Head of caudate nucleus (tissue), 42 donors: ENCODE results near the gene ARHGEF1.
"Not testable (repeated sequence)": the region's sequence is repeated elsewhere in the genome, so short reads cannot be mapped to it uniquely, and the experiment has no call there.

ENCODE experiments used
- DNase-seq, 42 donors: peaks; one replicate each; pipeline versions ENCODE4 v3.0.0 to v3.0.0-alpha.2; 2020 to 2021; ENCODE audit warnings: mixed read lengths in 7 of 42
- intact Hi-C: fragments of 100-400 bp; cut with DNase I; formaldehyde crosslinking; loops from one replicate; pipeline ENCODE4 v1.15.0; 2022

The ARHGEF1 gene

DNA sequence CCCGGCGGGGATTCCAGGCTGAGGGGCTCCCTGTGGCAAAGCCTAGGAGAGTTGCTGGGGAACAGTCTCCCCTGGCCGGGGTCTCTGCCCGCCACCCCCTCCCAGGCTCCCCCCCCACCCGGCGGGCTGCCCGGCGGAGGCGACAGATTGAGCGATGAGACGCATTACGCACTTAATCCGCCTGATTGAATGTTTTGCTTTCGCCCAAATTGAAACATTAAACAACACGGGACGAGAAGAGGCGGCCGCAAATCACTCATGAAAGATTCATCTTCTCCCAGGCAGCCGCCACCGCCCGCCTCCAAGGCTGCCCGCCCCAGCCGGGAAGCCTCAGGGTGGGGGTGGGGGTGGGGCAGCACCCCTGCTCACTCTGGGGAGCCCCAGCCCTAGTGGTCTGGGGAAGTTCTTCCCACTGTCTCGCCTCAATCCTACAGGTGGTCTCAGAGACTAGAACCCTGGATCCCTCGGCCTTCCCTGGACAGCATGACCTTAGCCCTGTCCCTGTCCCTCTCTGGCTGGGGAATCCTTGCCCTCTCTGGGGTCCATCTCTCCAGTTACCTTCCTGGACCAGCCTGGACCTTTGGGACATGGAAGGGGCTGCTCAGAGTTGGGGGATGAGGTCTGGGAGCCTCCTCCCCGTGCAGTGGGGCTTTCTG, 52.9 kb downstream of the ARHGEF1 start:
- no peak for DNase-seq
- intact Hi-C loops: loop anchor here (10.0 kb wide), 1 partner anchor 61 kb away; the partner anchor contains the start of gene CD79A

DNA sequence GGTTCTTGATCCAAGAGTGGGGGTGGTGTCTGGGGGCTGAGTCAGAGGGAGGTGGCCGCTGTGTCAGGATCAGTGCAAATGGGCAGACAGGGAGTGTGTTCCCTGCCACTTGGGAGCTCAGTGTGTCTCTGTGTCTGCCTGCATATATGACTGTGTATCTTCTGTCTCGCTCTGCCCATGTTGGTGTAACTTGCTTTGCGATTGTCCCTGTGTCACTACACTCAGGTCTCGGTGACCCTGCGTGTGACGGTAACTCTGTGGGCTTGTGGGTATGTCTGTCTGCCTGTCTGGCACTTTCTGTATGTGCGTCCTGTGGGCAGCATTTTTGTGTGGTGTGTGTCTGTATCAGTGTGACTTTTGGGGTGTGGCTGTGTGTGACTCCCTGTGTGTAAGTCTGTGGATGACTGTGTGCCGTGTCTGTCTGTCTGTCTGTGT, 53.4 kb downstream of the ARHGEF1 start:
- intact Hi-C loops: loop anchor here (10.0 kb wide), 1 partner anchor 62 kb away; the partner anchor contains the start of gene CD79A
- DNase-seq: no peak

DNA sequence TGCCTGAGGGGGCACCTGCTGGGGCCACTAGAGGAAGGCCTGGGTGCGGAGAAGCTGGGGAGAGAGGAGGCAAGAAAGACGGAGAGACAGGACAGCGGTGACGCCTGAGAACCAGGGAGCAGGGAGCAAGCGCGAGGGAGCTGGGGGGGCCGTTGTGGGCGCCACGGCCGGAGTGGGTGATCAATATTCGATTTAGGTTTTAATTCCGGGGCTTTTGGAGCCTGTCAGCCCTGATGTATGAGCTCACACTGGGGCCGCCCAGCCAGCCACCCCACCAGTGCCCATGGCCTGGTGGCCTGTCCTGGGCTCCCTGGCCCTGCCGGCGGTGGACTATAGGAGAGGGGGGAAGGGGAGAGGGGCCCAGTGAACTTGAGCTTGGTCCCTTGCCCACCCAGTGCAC, 54.0 kb downstream of the ARHGEF1 start:
- no peak for DNase-seq
- intact Hi-C loops: loop anchor here (10.0 kb wide), 1 partner anchor 62 kb away; the partner anchor contains the start of gene CD79A

DNA sequence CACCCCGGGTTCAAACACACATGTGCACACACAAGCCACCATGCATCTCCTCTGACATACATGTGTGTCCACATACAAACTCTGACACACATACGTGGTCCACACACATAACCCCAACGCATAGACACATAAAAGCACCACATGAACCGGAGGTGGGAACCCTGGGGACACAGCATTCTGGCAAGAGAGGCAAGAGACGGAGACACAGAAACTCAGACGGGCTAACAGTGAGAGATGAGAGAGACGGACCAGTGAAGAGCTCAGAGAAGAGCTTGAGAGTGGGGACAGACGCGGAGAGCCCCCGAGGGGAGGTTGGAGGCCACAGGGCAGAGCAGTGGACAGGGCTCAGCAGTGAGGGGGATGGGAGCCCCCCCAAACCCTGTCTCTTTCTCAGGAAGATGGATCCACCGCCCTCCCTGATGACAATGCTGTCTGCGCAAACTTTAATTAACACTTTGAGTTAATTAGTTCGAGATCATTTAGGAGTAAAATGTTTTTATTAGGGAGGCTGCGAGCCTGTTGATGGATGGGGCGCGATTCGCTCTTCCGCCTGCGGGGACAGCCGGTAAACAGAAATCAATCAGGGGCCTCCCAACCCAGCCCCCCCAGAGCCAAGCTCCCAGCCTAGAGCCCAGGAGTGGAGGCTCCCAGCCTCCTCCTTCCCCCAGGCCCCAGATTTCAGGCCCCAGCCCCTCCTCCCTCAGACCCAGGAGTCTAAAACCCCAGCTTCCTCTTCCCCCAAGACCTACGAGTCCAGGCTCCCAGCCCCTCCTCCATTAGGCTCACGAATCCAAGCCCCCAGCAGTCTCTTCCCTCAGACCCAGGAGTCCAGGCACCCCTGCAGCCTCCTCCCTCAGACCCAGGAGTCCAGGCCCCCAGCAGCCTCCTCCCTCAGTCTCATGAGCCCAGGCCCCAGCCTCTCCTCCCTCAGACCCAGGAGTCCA, 54.8 kb downstream of the ARHGEF1 start:
- no peak for DNase-seq
- intact Hi-C loops: loop anchor here (10.0 kb wide), 1 partner anchor 63 kb away; the partner anchor contains the start of gene CD79A

DNA sequence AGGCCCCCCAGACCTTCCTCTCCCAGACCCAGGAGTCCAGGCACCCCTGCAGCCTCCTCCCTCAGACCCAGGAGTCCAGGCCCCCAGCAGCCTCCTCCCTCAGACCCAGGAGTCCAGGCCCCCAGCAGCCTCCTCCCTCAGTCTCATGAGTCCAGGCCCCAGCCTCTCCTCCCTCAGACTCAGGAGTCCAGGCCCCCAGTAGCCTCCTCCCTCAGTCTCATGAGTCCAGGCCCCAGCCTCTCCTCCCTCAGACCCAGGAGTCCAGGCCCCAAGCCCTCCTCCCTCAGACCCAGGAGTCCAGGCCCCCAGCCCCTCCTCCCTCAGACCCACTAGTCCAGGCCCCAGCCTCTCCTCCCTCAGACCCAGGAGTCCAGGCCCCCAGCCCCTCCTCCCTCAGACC, 56.2 kb downstream of the ARHGEF1 start:
- intact Hi-C loops: loop anchor here (10.0 kb wide), 1 partner anchor 64 kb away; the partner anchor contains the start of gene CD79A
- not testable (repeated sequence) for DNase-seq

DNA sequence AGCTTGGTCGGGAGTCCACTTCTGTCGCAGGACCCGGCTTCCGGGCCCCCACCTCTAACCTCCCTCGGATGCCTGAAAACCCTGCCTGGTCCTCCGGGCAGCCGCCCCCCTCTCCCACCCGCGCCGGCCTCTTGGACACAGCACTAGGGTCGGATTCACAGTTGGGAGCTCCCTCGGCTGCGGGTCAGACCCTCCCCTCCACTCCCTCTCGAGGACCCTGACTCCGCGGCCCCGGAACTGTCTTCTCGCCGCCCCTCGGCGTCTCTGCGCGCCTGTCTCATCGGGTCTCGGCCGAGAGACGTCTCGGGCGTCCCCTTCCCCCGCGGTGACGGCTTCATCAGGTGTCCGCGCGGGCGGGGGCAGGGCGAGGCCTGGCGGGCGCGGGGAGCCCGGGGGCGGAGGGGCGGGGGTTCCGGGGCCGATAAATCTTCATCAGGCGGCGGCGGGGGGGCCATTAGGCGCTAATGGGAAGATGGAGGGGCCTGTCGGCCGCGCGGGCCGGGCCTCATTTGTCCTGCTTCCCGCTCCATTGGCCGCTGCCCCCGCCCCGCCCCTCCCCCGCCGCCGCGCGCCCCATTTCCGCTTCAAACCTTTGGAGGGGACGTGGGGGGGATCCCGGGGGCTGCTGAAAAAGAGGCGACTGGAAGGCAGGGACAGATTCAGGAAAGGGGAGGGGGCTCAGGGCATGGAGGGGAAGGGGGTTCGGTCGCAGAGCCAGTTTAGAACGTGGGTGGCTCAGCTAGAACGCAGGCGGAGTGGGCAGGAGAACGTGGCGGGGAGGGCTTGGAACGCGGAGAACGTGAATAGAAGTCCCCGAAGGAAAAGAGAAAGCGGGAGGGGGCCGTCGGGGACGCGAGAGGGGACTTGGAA, 57.1 kb downstream of the ARHGEF1 start:
- DNase-seq: no peak
- intact Hi-C loops: loop anchor here (10.0 kb wide), 1 partner anchor 65 kb away; the partner anchor contains the start of gene CD79A

DNA sequence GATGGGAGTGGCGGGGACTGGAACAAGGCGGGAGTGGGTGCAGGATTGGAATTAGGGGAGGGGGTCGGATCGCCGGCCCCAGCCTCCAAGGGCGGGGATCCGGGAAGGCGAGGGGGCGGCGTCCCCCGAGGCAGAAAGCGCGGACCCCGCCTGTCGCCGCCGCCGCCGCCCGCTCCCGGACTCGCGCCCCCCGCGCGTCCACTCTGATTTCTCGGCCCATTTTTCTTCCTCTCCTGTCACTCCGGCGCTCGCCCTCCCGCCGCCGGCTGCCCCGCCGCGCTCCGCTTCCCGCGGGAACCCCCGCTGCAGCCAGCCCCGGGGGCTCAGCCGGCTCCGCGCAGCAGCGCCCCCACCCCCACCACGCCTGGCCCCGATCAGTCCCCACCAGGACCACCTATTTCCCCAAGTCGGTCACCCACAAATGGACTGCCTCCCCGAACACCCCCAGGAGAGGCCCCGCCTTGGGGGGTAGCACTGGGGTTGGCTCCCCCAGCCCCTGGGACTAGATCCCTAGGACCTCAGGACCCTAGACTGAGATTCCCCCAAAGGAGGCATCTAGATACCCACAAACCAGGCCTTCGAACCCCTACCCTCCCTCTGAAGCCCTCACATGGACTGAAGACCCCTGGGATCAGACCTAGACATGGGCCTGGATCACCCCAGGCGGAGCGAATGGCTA, 57.9 kb downstream of the ARHGEF1 start:
- DNase-seq: no peak
- intact Hi-C loops: no loop called here

DNA sequence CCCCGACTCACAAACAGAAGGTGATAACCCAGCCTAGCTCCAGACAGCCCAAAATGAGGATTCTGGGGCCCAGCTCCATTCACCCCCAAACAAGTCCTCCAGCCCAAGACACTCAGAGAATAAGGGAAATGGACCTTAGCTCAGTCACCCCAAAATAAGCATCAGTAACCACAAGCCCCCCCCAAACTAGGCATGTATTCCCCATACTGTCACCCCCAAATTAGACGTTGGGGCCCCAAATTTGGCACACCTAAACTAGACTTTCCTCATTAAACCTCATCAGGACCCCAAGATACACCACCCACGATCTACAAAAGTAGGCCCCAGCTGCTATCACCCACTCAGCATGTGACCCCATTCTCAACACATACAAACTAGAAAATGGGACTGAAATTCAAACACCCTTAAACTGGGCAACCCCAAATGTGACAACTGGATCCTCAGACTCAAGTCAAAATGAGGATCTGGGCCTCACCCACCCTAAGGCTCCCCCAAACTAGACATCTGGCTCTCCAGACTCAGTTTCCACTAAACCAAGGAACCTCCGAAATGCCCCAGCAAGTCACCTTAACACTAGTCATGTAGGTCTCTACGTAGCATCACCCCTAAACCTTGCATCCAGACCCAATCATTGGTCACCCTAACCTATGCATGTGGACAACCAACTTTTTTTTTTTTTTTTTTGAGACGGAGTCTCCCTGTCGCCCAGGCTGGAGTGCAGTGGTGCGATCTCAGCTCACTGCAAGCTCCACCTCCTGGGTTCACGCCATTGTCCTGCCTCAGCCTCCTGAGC, 58.6 kb downstream of the ARHGEF1 start:
- DNase-seq: no peak
- intact Hi-C loops: no loop called here

DNA sequence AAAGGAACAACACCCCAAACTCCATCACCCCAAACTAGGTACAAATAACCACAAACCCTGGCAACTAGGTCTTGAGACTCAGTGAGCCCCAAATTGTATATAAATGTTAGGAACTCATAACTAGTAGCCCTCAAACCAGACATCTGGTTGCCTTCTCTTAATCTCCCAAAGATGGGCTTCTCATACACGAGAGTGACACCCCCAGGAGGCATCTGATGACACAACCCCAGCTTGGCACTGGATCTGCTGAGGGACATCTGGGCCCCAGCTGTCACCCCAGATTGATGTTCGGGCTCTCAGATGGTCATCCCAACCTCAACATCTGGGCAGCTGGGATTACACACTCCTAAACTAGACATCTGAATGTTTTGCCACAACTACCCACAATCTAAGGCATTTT, 61.4 kb downstream of the ARHGEF1 start:
- DNase-seq: no peak
- intact Hi-C loops: no loop called here

DNA sequence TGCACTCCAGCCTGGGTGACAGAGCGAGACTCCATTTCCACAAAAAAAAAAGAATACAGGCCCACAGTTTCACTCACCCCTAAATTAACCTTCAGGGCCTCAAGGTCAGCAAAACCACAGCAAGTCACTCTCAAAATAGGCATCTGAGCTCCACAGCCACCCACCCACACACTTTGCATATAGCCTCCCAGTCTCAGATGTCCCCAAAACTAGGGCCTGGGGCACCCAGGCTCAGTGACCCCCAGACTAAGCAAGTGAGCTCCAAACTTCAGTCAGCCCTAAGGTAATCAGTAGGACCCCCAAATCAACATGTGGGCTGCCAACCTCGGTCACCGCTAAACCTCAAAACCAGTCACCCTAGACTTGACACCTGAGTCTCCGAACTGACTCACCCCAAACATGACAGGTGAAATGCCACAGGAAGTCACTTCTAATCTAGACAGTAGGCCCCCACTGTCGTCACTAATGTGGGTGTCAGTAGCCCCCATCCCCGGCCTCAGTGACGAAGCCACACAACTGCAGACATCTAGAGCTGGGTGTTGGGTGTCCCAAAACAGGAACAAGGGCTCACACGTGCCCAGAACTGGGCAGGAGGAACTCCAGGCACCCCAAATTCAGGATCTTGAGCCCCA, 62.3 kb downstream of the ARHGEF1 start:
- intact Hi-C loops: no loop called here
- no peak for DNase-seq

DNA sequence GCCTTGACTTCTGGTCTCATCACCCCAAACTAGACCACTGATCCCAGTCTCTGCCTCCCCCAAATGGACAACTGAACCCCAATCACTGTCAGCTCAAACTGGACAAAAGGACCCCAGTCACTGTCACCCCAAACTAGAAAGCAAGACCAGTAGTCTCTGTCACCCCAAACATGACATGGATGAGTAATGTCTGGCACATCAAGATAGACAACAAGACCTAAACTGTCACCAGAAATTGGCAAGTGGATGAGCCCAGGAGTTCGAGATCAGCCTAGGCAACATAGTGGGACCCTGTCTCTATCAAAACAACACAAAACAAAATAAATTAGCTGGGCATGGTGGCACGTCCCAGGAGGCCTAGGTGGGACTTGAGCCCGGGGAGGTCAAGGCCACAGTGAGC, 64.1 kb downstream of the ARHGEF1 start:
- no peak for DNase-seq
- intact Hi-C loops: no loop called here

DNA sequence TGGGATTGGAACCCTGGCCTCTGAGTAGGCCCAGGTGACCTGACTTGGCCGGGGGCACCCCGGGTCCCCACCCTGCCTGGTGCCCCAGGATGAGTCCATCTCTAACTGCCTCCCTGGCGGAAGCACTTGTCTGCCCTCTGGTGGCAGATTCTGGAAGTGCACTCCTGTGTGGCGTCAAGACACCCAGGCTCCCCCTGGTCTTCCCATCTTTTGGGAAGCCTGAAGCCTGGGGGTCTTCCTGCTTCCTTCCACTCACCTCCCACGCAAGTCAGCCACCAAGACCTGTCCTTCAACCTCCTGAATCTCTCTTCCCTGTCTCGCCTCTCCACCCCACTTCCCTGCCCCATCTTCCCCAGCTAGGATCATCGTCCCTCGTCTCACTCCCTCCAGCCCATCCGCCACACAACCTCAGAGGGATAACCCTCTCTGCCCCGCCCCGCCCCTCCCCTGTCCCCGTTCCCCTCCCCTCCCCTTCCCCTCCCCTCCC, 68.7 kb downstream of the ARHGEF1 start:
- intact Hi-C loops: no loop called here
- peak; percentile 38 to 93 (median 84) for DNase-seq

DNA sequence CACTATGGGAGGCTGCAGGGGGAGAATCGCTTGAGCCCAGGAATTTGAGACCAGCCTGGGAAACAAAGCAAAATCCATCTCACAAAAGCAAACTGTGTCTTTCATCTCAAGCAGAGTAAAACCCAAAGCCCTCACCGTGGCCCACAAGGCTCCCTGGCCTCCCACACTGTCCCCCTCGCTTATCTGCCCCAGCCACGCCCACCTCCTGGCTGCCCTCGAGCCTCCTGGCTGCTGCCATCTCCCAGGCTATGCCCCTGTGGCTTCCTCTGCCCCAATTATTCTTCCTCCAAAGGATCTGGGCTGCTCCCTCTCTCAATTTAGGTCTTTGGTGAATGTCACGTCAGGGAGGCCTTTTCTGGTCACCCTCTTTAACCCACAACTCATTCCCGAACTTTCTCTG, 72.5 kb downstream of the ARHGEF1 start:
- DNase-seq: no peak
- intact Hi-C loops: loop anchor here (5.0 kb wide), 1 partner anchor 93 kb away; the partner anchor contains the start of gene RPS19

DNA sequence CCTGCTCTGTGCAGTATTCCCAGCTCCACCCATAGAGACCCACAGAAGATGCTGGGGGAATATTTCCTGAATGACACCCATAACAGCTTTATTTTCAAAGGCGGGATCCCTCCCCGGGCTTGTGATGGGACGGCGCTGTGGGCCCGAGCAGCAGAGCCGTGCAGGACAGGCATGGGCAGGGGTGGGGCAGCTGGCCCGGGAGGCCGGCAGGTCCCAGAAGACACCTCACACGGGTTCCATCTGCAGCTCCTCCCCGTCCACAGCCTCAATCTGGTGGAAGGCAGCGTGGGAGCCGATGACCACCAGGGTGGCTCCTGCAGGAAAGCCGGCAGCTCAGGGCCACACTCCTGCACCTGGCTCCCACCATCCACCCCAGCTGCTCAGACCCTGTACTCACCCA, 73.6 kb downstream of the ARHGEF1 start:
- DNase-seq: no peak
- intact Hi-C loops: loop anchor here (5.0 kb wide), 1 partner anchor 94 kb away; the partner anchor contains the start of gene RPS19
